SK-N-SH treated with all-trans-retinoic acid at 6 μM for 48 hours (cell line): Measurements from ENCODE around the gene RPS6KA2.
A peak's percentile ranks its signal among the peaks of the same experiment; 100 is the strongest.

Experiments
- ARNTL ChIP-seq: fragments of 450-650 bp; formaldehyde crosslinking; IDR thresholded peaks from 2 replicates; pipeline ENCODE4 v1.5.0; 2020; ENCODE audit warnings: low read depth, mild to moderate bottlenecking, moderate library complexity, borderline replicate concordance
- BACH2 ChIP-seq: fragments of 250-450 bp; sonication (Bioruptor Pico); IDR thresholded peaks from 2 replicates; pipeline ENCODE4 v1.9.0; 2021; ENCODE audit warnings: mild to moderate bottlenecking, borderline replicate concordance
- CREB5 ChIP-seq: fragments of 250-450 bp; sonication (Bioruptor Pico); IDR thresholded peaks from 2 replicates; pipeline ENCODE4 v1.5.1; 2020; ENCODE audit warnings: low read depth, mild to moderate bottlenecking, moderate library complexity
- PPARA ChIP-seq: fragments of 250-450 bp; sonication (Bioruptor Pico); IDR thresholded peaks from 2 replicates; pipeline ENCODE4 v1.5.0; 2020; ENCODE audit warnings: mild to moderate bottlenecking, borderline replicate concordance
- ZFP3 ChIP-seq: fragments of 250-450 bp; sonication (Bioruptor Pico); IDR thresholded peaks from 2 replicates; pipeline ENCODE4 v1.5.0; 2020; ENCODE audit warnings: mild to moderate bottlenecking, moderate library complexity
- ZFP30 ChIP-seq: fragments of 450-650 bp; formaldehyde crosslinking; IDR thresholded peaks from 2 replicates; pipeline ENCODE4 v1.5.0; 2022; ENCODE audit warnings: mild to moderate bottlenecking, moderate library complexity
- ZNF70 ChIP-seq: fragments of 450-650 bp; formaldehyde crosslinking; IDR thresholded peaks from 2 replicates; pipeline ENCODE4 v1.5.0; 2020; ENCODE audit warnings: mild to moderate bottlenecking, moderate library complexity
- ZNF8 ChIP-seq: fragments of 450-650 bp; formaldehyde crosslinking; IDR thresholded peaks from 2 replicates; pipeline ENCODE4 v1.5.0; 2020; ENCODE audit warnings: mild to moderate bottlenecking, moderate library complexity
- TF ChIP-seq, protein P1 (sequence below): fragments of 250-450 bp; sonication (Bioruptor Pico); IDR thresholded peaks from 2 replicates; pipeline ENCODE4 v1.8.0; 2020; ENCODE audit warnings: mild to moderate bottlenecking, moderate library complexity, borderline replicate concordance
- TF ChIP-seq, protein P2 (sequence below): fragments of 250-450 bp; sonication (Bioruptor Pico); IDR thresholded peaks from 2 replicates; pipeline ENCODE4 v1.5.0; 2020; ENCODE audit warnings: mild to moderate bottlenecking, moderate library complexity

GRCh38 chr6:166559662-166560061 is 67.4 kb downstream of the RPS6KA2 start:
- TF ChIP-seq CREB5 (CRISPR knock-in tag), result no peak
- TF ChIP-seq ZFP3 (CRISPR knock-in tag), result no peak
- TF ChIP-seq, protein P1, sequence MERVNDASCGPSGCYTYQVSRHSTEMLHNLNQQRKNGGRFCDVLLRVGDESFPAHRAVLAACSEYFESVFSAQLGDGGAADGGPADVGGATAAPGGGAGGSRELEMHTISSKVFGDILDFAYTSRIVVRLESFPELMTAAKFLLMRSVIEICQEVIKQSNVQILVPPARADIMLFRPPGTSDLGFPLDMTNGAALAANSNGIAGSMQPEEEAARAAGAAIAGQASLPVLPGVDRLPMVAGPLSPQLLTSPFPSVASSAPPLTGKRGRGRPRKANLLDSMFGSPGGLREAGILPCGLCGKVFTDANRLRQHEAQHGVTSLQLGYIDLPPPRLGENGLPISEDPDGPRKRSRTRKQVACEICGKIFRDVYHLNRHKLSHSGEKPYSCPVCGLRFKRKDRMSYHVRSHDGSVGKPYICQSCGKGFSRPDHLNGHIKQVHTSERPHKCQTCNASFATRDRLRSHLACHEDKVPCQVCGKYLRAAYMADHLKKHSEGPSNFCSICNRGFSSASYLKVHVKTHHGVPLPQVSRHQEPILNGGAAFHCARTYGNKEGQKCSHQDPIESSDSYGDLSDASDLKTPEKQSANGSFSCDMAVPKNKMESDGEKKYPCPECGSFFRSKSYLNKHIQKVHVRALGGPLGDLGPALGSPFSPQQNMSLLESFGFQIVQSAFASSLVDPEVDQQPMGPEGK (CRISPR knock-in tag), result no peak
- TF ChIP-seq ZFP30 (CRISPR knock-in tag), result no peak
- no peak for TF ChIP-seq BACH2
- TF ChIP-seq, protein P2, sequence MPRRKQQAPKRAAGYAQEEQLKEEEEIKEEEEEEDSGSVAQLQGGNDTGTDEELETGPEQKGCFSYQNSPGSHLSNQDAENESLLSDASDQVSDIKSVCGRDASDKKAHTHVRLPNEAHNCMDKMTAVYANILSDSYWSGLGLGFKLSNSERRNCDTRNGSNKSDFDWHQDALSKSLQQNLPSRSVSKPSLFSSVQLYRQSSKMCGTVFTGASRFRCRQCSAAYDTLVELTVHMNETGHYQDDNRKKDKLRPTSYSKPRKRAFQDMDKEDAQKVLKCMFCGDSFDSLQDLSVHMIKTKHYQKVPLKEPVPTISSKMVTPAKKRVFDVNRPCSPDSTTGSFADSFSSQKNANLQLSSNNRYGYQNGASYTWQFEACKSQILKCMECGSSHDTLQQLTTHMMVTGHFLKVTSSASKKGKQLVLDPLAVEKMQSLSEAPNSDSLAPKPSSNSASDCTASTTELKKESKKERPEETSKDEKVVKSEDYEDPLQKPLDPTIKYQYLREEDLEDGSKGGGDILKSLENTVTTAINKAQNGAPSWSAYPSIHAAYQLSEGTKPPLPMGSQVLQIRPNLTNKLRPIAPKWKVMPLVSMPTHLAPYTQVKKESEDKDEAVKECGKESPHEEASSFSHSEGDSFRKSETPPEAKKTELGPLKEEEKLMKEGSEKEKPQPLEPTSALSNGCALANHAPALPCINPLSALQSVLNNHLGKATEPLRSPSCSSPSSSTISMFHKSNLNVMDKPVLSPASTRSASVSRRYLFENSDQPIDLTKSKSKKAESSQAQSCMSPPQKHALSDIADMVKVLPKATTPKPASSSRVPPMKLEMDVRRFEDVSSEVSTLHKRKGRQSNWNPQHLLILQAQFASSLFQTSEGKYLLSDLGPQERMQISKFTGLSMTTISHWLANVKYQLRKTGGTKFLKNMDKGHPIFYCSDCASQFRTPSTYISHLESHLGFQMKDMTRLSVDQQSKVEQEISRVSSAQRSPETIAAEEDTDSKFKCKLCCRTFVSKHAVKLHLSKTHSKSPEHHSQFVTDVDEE (CRISPR knock-in tag), result no peak
- TF ChIP-seq ZNF8 (CRISPR knock-in tag), result no peak
- TF ChIP-seq ARNTL (CRISPR knock-in tag), result no peak
- TF ChIP-seq ZNF70, result peak; percentile 78
- no peak for TF ChIP-seq PPARA (CRISPR knock-in tag)
